Middle frontal gyrus (tissue), 1 donor: ENCODE results near the gene PML.
"Not testable (repeated sequence)": the region's sequence is repeated elsewhere in the genome, so short reads cannot be mapped to it uniquely, and the experiment has no call there.

Source experiments
- DNase-seq: peaks from one replicate; pipeline ENCODE4 v3.0.0-alpha.2; 2015; ENCODE audit warnings: low spot score; ENCODE audit errors: extremely low spot score

PML gene

DNA sequence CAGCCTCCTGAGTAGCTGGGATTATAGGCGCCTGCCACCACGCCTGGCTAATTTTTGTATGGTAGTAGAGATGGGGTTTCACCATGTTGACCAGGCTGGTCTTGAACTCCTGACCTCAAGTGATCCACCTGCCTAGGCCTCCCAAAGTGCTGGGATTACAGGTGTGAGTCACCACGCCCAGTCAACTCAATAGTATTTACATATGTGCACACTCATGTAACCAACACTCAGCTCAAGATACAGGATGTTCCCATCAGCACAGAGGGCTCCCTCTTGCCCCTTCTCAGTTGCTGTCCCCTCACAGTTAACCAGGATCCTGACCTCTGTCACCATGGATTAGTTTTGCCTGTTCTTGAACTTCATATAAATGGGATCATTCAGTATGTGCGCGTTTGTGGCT, 61.8 kb downstream of the PML start:
- DNase-seq, result not testable (repeated sequence)

DNA sequence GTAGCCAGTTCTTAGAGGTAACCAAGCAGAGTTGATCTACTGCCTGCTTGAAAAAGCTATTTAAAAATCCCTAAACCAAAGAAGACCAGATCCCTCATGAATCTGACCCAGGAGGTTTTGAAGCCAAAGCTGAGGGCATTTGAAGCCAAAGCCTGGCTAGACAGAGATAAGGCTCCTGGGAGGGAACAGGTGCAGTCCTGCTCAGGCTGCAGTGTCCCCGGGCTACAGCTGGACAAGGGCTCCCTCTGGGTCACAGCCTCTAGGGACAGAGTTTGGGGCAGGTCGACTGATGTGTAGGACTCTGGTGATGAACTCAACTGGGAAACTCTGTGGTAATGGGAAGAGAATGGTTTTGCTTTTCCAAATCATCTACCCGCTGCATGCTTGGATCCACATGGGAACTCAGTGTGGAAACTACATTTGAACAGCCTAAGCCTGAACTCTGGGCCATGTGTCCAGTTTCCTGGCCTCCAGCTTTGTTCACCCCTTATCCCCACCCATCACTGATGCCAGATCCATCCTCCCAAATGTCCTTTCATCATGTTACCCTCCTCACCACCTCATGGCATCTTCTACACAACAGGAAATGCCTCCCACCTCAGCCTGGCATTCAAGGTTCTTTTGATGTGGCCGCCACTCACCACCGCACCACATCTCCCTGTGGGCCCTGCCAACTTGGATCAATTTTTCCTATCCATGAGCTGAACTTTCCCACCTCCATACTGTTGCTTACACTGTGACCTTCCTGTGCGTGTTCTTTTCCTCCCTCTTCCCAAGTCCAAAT, 64.7 kb downstream of the PML start:
- DNase-seq, result not testable (repeated sequence)

DNA sequence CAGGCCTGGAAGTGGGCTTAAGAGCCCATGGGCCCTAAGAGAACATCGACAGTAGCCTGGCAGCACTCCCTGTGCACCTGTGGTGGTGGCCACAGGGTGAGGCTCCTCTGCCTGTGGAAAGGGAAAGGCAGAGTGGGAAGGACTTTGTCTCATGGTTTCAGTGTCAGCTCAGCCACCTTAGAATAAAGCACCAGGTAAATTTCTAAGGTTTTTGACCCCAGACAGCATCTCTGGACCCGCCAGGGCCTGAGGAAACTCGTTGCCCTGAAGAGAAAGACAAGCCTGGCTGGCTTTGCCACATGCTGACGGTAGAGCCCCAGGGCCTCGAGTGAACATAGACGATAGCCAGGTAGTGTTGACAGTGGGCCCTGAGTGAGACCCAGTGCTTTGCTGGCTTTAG, 65.7 kb downstream of the PML start:
- no peak for DNase-seq

DNA sequence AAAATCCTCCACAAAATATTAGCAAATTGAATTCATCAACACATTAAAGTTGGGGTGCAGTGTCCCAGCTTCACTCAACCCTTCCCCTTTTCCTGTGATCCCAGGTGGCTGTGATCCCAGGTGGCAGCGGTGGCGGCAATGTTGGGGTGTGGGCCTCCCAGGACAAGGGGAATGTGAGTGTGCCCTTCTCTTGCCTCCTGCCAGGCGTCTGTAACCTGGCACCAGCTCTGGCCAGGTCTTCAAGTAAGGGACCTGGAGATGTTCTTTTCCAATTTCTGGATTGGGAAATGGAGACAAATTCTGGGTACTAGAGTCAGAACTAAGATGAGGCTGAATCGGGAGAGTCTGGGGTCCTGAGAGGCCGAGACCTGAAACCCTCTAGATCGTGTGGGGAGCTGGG, 67.7 kb downstream of the PML start:
- no peak for DNase-seq

DNA sequence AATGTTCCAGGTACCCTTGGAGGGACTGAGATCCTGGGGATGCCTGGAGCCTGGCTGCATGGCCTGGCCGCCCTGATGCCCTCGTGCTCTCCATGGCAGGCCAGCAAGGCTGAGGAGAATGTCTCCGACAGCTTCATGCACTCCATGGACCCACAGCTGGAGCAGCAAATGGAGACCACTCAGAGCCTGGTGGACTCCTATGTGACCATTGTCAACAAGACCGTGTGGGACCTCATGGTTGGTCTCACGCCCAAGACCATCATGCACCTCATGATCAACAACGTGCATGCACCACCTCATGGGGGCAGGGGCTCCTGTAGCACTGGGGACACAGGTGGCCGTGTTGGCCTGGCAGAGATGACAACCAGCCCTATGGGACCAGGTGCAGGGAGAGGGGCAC, 68.2 kb downstream of the PML start:
- no peak for DNase-seq

DNA sequence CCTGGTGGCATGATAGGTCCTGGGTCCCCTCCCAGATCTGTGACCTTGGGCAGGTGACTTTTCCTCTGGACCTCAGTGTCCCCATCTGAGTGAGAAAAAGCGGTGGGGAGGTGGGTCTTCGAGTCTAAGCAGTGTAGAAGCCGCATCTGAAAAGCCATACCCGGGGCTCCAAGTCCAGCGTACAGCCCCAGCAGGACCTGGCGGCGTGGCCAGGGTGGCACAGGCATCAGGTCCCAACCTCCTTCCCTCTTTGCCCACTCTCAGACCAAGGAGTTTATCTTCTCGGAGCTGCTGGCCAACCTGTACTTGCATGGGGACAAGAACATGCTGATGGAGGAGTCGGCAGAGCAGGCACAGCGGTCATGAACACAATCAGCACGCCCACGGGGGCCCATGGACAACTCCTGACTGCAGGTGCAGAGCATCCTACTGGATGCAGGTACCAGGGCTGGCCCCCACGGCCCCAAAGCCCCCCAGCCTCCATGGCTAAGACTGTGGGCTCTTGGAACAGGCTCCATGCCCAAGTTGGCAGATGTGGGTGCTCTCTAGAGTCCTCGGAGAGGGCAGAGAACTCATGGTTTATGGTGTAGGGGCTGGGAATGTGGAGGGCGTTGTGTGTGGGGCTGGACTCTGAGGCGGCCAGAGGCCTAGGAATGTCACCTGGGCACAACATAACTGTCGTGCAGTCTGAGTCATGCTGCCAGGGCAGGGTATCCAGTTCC, 69.1 kb downstream of the PML start:
- DNase-seq, result not testable (repeated sequence)

DNA sequence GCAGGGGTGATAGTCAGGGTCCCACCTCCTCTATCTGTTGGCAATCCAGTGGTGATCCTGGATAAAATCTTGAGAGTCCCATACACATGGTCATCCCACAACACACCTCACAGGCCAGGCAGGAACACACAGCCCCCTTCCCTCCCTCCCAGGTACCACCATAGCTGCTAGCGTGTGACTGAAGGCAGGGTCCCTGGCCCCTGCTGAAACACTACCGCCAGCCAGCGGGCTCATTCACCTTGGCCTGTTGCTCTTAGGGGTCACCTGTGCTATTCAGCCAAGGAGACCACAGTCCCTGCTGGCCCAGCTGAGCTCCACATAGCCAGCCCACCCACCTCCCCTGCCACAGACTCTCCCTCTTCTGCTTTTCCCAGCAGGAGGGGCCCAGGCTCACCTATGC, 69.7 kb downstream of the PML start:
- not testable (repeated sequence) for DNase-seq

DNA sequence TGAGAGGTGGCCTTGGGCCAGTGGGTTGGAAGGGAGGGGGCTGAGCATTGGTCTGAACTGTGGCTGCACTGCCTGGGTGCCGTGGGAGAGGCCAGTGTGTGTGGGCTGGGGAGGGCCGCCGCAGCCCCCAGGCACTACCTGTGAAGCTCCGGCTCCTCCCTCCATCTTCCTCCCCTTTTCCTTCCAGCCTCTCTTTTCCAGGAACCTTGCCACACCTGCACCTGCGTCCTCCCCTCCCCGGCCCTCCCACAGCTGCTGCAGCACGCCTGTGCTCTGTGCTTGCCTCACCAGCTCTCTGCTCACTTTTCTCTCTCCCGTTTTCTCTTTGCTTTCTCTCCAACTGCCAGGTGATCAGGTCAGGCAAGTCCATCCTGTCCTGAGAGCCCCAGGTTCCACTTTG, 70.3 kb downstream of the PML start:
- DNase-seq, result not testable (repeated sequence)

DNA sequence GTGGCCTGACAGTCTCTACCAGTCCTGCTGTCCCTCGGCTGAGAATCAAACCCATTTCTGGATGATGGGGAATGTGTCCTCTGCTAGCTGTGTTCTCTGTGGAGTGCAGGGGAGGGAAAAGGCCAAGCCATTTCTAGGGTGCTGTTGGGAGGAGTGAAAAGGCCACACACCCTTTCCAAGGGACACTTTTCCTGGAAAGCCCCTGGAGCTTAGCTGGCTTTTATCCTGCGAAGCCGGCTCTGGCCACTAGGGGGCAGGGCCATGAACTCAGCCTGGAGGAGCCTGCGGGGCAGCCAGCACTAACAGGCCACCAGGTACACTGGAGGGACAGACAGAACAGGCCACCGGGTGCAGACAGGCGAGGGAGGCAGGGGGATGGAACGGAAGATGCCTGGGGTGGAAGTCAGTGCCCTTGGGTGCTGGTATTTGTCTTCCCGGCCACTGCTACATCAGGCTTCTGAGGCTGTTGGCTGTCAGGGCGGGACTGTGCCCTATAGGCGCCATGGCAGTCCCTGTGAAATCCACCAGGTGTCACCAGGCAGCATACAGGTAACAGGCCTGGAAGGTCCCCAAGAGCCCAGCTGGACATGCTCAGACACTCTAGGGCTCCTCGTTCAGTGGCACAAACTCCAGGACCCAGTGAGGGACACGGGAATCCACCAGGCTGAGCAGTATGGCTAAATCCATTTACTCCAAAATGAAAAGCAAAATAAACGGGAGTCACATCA, 71.3 kb downstream of the PML start:
- not testable (repeated sequence) for DNase-seq

DNA sequence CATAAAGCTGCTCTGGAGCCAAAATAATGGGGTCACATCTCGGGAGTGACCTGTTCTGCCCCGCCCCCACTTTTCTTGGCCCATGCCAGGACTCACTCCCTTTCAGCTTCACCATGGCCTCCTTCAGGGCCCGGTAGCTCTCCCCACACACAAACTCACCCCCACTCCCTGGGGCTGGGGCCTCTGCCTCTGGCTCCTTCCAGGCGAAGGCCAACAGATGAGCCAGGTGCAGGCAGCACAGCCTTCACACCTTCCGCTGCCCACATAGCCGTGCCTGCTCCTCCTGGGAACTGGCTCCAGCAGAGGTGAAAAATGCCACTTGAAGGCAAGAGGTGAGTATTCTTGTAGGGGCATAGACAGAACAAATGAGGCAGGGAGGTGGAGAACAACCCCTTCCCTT, 77.1 kb downstream of the PML start:
- DNase-seq, result not testable (repeated sequence)

DNA sequence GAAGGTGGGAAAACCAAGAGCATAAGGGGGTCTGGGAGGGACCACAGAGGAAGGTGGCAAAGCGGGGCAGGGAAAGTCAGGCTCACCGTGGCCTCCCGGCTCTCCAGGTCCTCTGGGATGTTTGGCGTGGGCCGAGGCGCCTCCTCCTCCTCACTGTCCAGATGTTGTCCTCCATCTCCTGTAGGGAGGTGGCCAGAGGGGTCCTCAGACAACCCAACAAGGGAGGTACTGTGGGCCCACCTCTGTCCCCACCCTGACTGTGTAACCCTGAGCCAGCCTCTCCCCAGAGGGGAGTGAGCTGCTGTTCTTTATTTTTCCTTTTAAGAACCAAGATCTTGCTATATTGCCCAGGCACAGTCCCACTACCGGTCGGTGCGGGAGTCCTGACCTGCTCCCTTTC, 77.6 kb downstream of the PML start:
- DNase-seq, result not testable (repeated sequence)

DNA sequence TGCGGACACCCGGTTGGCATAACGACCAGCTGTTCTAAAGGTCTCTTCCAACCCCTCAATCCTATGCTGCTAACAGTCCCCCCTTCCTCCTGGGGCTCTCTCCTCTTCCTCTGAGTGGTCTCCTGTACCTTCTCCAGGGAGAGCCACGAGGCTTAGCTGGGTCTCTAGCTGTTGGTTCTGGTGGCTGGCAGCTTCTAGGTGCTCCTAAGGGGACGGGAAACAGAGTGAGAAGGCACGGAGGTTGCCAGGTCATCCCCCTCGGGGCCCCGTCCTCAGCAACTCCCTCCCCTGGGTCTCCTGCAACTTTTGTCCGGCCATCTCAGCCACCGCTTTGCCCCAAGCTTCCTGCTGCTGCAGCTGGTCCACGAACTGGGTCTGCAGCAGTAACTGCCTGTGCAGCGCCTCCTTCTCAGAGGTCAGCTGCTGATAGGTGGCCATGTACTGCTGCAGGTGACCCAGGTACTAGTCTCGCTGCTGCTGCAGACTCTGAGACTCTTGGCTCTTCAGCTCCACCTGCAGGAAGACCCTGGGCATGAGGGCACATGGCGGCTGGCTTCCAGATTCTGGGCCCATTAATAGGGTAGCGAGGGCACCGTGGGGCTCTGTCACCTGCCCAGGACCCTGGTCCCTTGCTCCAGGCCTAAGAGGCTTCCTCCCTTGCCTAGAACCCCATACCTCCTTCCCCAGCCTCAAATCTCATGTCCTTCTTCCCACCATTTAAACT, 78.3 kb downstream of the PML start:
- not testable (repeated sequence) for DNase-seq

DNA sequence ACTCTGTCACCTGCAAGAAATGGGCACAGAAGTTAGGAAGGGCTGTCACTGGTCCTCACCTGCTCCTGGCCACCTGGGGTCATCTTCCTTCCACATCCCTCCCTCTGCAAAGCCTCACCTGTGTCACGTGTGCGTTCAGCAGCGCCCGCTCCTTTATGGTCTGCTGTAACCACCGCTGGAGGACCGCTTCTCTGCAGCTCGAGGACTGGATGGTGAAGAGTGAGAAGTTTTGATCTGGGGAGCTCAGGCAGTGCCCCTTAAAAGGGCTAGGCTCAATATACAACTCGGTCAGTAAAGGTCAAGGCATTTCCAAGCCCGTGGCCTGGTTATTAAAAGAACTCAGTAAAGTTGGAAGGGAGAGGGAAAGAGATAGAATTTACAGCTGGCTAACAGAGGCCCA, 81.3 kb downstream of the PML start:
- DNase-seq, result not testable (repeated sequence)

DNA sequence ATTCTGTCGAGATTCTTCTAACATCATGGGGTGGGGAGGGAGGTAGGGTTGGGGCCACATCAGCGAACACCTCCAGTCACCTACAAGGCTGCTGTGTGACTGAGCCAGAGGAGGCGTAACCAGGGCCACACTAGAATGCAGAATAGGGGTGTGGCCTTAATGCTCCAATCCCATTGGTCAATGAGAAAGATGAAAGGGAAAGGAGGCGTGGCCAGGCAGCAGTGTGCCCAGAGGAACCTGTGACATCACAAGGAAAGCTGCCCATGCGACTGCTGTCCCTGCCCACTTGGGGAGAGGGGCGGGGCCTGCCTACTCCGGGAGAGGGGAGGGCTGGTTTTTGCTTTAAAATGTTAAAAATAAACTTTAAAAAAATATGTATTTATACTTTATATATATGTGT, 87.9 kb downstream of the PML start, which contains the start of gene GOLGA6A:
Gene GOLGA6A (minus strand): TSS at position 101 of the 400 bp plus-strand sequence. CDS start 41 bp downstream, at position 60.
- not testable (repeated sequence) for DNase-seq

DNA sequence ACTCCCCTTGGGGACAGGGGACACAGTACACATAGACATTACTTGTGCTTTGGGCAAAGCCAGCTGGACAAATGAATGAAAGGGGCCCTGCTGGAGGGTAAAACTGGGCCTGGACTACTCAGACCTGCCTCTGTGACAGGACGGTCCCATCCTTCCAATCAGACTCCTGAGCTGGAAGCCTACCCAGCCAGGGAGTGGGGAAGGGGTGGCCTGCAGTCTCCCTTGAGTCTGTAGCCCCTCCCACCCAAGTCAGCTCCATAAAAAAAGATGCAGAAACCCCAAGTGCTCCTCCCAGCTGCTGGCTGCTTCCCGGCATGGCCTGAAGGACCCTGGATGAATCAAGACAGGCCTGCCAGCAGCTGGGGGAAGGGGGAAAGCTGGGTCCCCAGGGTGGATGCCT, 100.1 kb downstream of the PML start:
- DNase-seq, result not testable (repeated sequence)

DNA sequence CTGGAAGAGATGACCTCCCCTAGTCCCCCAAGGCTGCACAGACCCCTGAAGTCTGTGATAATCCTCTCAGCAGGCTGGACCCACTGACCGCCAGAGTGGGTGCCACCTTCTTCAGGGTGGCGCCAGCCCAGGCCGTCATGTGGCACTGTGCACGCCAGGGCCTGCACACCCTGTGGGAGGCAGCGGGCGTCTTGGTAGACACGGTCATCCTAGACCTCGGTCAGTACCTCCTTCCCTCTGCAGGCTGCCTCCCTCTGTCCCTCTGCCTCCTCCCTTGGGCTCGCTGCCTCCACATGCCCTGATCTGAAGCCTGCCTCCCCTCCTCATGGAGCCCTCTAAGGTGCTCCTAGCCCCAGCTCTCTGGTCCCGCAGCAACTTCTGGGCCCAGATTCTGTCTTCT, 101.1 kb downstream of the PML start:
- not testable (repeated sequence) for DNase-seq

DNA sequence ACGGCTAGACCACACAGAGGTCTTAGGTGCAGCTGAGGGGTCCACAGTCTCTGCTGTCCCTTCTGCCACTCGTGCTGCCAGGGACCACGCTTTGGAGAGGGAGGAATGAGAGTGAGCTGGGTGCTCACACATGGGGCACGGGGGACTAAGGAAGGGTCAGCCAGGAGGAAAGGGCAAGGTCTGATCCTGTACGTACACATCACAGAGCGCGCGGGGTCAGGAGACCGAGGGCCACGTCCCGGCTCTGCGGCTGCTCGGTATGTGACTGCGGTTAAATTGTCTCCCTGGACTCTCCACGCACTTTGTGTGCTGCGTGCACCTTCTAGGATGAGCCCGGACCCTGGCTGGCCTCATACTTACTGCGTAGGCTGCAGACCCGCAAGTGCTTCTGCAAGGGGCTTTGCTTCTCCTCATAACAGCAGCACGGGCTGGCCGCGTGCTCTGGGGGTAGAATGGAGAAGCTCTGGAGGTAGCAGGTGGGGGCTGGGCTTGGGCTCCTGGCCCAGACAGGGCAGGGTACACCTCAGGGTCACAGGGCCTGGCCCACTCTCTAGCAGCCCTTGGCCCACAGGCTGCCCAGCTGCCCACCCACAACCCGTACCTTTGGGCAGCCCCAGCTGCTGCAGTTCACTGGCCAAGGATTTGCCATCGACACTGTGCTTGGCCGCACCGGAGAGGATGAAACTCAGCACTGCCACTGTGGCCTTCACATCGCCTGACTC, 102.4 kb downstream of the PML start:
- not testable (repeated sequence) for DNase-seq
